K562 (cell line): ENCODE data around the gene THOP1. TPM values are rescaled to one million over a fixed set of nuclear protein-coding genes. Genes with fewer than 3 reads are reported as not detected.

Source experiments
- ATAC-seq: fragments of 200-7000 bp; cut with Tn5 transposase; 3 replicates; pipeline ENCODE4 v1.9.1; 2020; ENCODE audit warnings: moderate library complexity
- BruUV-seq: library from RNA; stranded (reverse); fragments of 400-500 nt; replicated peaks from 2 replicates; lab custom pipeline; 2021; lab: Mats Ljungman, UMichigan
- CTCF ChIA-PET: fragments of 300-600 bp; formaldehyde crosslinking; extraction: SDS; loops from one replicate; lab custom pipeline; 2021; ENCODE audit warnings: low intra/inter-chr PET ratio; lab: Yijun Ruan, JAX
- POLR2A ChIA-PET: fragments of 300-600, 350-650 bp; sonication (Branson Sonifier 250); formaldehyde crosslinking; extraction: SDS; loops from one replicate; lab custom pipeline; 2021; ENCODE audit warnings: antibody characterized with exemption, inconsistent platforms; lab: Yijun Ruan, JAX
- DNase-seq, 4 experiments: peaks; one replicate each; pipeline versions ENCODE4 v3.0.0 to v3.0.0-alpha.2; 2011 to 2018; ENCODE audit warnings: low spot score in 3 of 4, mixed read lengths in 3 of 4; ENCODE audit errors: extremely low read depth in 1 of 4
- FAIRE-seq: peaks from 2 replicates; lab custom pipeline; 2011; peaks lifted over from hg19 to GRCh38; lab: Jason Lieb, UNC
- H2AFZ ChIP-seq: 2 replicates; pipeline ENCODE4 v1.6.0; 2011; ENCODE audit warnings: low read depth, low read length, control low read depth, inconsistent platforms
- H3K27ac ChIP-seq: fragments of 200-600 bp; 3 replicates; pipeline ENCODE4 v1.8.0; 2011; ENCODE audit warnings: low read depth, mild to moderate bottlenecking, control low read depth, inconsistent platforms, low read length, moderate library complexity, mixed read lengths; ENCODE audit errors: extremely low read depth
- H3K27me3 ChIP-seq, 2 experiments: fragments of 300-600 bp in 1 of 2; 2 replicates in 1 of 2; 3 replicates in 1 of 2; pipeline versions ENCODE4 v1.6.0 to v1.8.0; 2011; ENCODE audit warnings: inconsistent platforms in 2 of 2, low read length in 2 of 2, mild to moderate bottlenecking in 1 of 2, mixed read lengths in 1 of 2, moderate library complexity in 1 of 2; ENCODE audit not compliant: control insufficient read depth in 2 of 2, insufficient read depth in 2 of 2
- H3K36me3 ChIP-seq: fragments of 300-600 bp; 3 replicates; pipeline ENCODE4 v1.8.0; 2011; ENCODE audit warnings: mild to moderate bottlenecking, low read length, inconsistent platforms; ENCODE audit not compliant: control insufficient read depth, insufficient read depth
- H3K4me1 ChIP-seq, 2 experiments: fragments of 200-600 bp in 1 of 2; replicated peaks in 1 of 2; 2 replicates in 1 of 2; 3 replicates in 1 of 2; pipeline versions ENCODE4 v1.5.1 to v1.8.0; 2011; ENCODE audit warnings: inconsistent platforms in 2 of 2, low read length in 2 of 2, mild to moderate bottlenecking in 1 of 2, mixed read lengths in 1 of 2, moderate library complexity in 1 of 2; ENCODE audit not compliant: control insufficient read depth in 2 of 2, insufficient read depth in 2 of 2
- H3K4me2 ChIP-seq: 2 replicates; pipeline ENCODE4 v1.6.1; 2011; ENCODE audit warnings: low read length, control low read depth, inconsistent platforms, mixed read lengths; ENCODE audit not compliant: insufficient read depth
- H3K4me3 ChIP-seq: fragments of 200-600 bp; sonication (generic), shearing (Covaris generic); 2 replicates; pipeline ENCODE4 v1.5.1; 2016; ENCODE audit warnings: control low read depth, inconsistent platforms
- H3K79me2 ChIP-seq: fragments of 200-600 bp; 3 replicates; pipeline ENCODE4 v1.8.0; 2011; ENCODE audit warnings: low read length, inconsistent platforms; ENCODE audit not compliant: control insufficient read depth, insufficient read depth
- H3K9ac ChIP-seq, 2 experiments: 2 replicates each; pipeline versions ENCODE4 v1.6.0 to v1.6.1; 2011; ENCODE audit warnings: low read depth in 2 of 2, low read length in 2 of 2, control low read depth in 1 of 2, inconsistent platforms in 1 of 2, mild to moderate bottlenecking in 1 of 2, mixed read lengths in 1 of 2; ENCODE audit not compliant: insufficient read depth in 1 of 2
- H3K9me1 ChIP-seq: one replicate; pipeline ENCODE4 v1.6.0; 2011; ENCODE audit warnings: inconsistent platforms, mild to moderate bottlenecking, low read length, moderate library complexity; ENCODE audit not compliant: control insufficient read depth, insufficient read depth
- H3K9me3 ChIP-seq: replicated peaks from 2 replicates; pipeline ENCODE4 v1.5.1; 2011; ENCODE audit warnings: low read depth, low read length, inconsistent platforms; ENCODE audit not compliant: control insufficient read depth, insufficient read depth
- H4K20me1 ChIP-seq: replicated peaks from 2 replicates; pipeline ENCODE4 v1.6.1; 2011; ENCODE audit warnings: low read length, inconsistent platforms, mixed read lengths; ENCODE audit not compliant: control insufficient read depth, insufficient read depth
- RBFOX2 ChIP-seq: fragments of 200-400 bp; formaldehyde crosslinking; IDR thresholded peaks from 2 replicates; pipeline ENCODE4 v1.6.1; 2017; ENCODE audit warnings: low read depth, mild to moderate bottlenecking, low read length, moderate library complexity
- SMARCA5 ChIP-seq: fragments of 450-650 bp; IDR thresholded peaks from 2 replicates; pipeline ENCODE4 v1.6.1; 2016
- YY1 ChIP-seq, 3 experiments: IDR thresholded peaks; 2 replicates each; pipeline ENCODE4 v1.6.1; 2011; ENCODE audit warnings: low read length in 2 of 3, mild to moderate bottlenecking in 2 of 3, moderate library complexity in 2 of 3, borderline replicate concordance in 1 of 3, control low read depth in 1 of 3, low read depth in 1 of 3; ENCODE audit not compliant: insufficient read depth in 3 of 3, insufficient replicate concordance in 2 of 3, control insufficient read depth in 1 of 3, insufficient read length in 1 of 3; ENCODE audit errors: extremely low read depth in 1 of 3
- ZNF512 ChIP-seq: IDR thresholded peaks from 2 replicates; pipeline ENCODE4 v1.6.1; 2016; ENCODE audit warnings: missing genetic modification characterization, missing compliant biosample characterization
- WGBS: fragments of 100-300 bp; shearing (Covaris generic); methylation state at CpG from one replicate; pipeline ENCODE4 v1.1.6; 2016; ENCODE audit warnings: low coverage, mixed read lengths; ENCODE audit not compliant: insufficient coverage; ENCODE audit errors: missing lambda C conversion rate; 5-methylcytosine and 5-hydroxymethylcytosine counted together
- in situ Hi-C: fragments of 300-500 bp; cut with MboI; formaldehyde crosslinking; loops from 4 replicates; pipeline ENCODE4 v1.15.0; 2018; ENCODE audit warnings: inconsistent platforms, mixed read lengths
- intact Hi-C: fragments of 100-400 bp; cut with micrococcal nuclease; formaldehyde crosslinking; loops from 2 replicates; pipeline ENCODE4 v1.14.2; 2022
- polyA plus RNA-seq, 8 experiments: library from polyadenylated mRNA; depleted of rRNA in 4 of 8; stranded (reverse) in 5 of 8; unstranded in 3 of 8; fragments of >200 nt; fragmentation: Nextera tagmentation in 2 of 8; fragmentation: Illumina TruSeq in 1 of 8; extraction: Ambion mirVana in 2 of 8; extraction: Trizol in 1 of 8; gene quantifications; 2 replicates each; pipeline versions ENCODE4 v1.2.1 to v1.2.3, GENCODE V29; 2011 to 2014; ENCODE audit warnings: inconsistent platforms in 1 of 8, missing spikeins in 1 of 8
- total RNA-seq, 7 experiments: library from RNA; depleted of rRNA in 6 of 7; stranded (reverse); fragments of >200 nt in 6 of 7; fragmentation: Illumina TruSeq in 2 of 7; extraction: Trizol in 2 of 7; gene quantifications; 2 replicates each; pipeline versions ENCODE4 v1.2.1 to v1.2.3, GENCODE V29; 2011 to 2021; ENCODE audit warnings: low replicate concordance in 1 of 7

The THOP1 gene
- total and polyA plus RNA-seq, 9 of the 15 experiments (the other 6 are each of a cell fraction or from before 2014, with no cell fraction given) = 1.3 to 255 (median 96.1) TPM

DNA sequence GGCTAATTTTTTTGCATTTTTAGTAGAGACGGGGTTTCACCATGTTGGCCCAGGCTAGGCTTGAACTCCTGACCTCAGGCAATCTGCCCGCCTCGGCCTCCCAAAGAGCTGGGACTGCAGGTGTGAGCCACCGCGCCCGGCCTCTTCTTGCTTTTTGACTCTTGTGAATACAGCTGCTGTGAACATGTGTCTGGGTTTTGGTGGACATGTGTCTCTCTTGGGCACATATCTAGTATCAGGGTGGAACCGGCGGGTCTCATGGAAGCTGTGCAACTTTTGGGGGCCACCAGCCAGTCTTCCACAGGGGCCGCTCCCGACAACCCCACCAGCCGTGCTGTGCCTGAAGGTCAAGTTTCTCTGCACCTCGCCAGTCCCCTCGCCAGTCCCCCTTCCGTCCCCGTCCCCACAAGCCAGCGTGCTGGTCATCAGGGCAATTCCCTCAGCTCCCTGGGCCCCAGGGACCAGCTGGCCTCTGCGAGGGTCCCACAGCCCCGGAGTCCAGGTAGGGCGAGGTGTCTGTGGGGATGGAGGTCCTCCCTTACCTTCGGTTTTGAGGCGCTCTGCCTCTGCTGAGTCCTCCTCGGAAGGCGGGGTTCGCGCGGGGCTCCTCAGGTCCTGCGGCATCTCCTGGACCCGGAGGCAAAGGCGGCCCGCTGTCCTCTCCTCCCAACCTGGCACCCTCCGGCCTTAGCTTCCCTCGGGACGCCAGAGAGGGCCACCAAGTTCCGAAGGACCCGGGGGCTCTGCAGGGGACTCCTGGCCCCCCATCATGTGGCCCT, 18.5 kb upstream of the THOP1 start (continued):
- TF ChIP-seq ZNF512 (tag) = no peak
- no peak for TF ChIP-seq SMARCA5

- intact Hi-C loops = no loop called here
- H3K4me1 ChIP-seq = peaks cover 0 to 46% of the 10 kb centered on the region in 2 experiments; a peak in 2 of 5 replicates
- H2AFZ ChIP-seq = no peak overlapping the region
- ChIA-PET POLR2A (interaction anchor here (2.6 kb wide), 1 partner anchor 13 kb away, joined by 12 read pairs; no protein-coding TSS in a partner anchor), CTCF (no interaction called here)
- FAIRE-seq (no peak), ATAC-seq (no peak), DNase-seq (no peak)
- peaks cover 43% of the 10 kb centered on the region for H3K79me2 ChIP-seq
- 98% methylated on average over 9 of the region's 19 CpGs for WGBS
- BruUV-seq = no TSS peak
- H3K9me1 ChIP-seq = no peaks in the 10 kb centered on the region
- no peaks in the 10 kb centered on the region for H3K27me3 ChIP-seq
- 0 out of 2 replicates have a peak, but pooled peaks have one; percentile 15 for TF ChIP-seq RBFOX2
- no peak for TF ChIP-seq YY1 (IDR thresholded peaks at IDR 0.05; ENCODE audit: borderline replicate concordance in 1 of 3, control insufficient read depth in 1 of 3, extremely low read depth in 1 of 3, insufficient read depth in 3 of 3, insufficient read length in 1 of 3, insufficient replicate concordance in 2 of 3, low read depth in 1 of 3, low read length in 2 of 3)
- no peak overlapping the region for H3K9ac ChIP-seq
- H4K20me1 ChIP-seq = peaks cover 21% of the 10 kb centered on the region
- in situ Hi-C loops = no loop called here
- no peak overlapping the region for H3K27ac ChIP-seq
- peaks cover 89% of the 10 kb centered on the region; the same call in 2 of the 3 replicates for H3K36me3 ChIP-seq
- no peak overlapping the region for H3K4me2 ChIP-seq
- H3K4me3 ChIP-seq = no peak overlapping the region
- no peaks in the 10 kb centered on the region for H3K9me3 ChIP-seq
Observed at GRCh38 chr19:2767688-2768087, 17.6 kb upstream of the THOP1 start.
